Lower leg skin (tissue), 4 donors: ENCODE measurements around the gene NKD2. TPM values are rescaled to one million over a fixed set of nuclear protein-coding genes. Genes with fewer than 3 reads are reported as not detected.

Source experiments
- DNase-seq, 2 donors: peaks; one replicate each; pipeline ENCODE4 v3.0.0-alpha.2; 2019; ENCODE audit warnings: low spot score in 2 of 2
- H3K4me3 ChIP-seq: fragments of 200-600 bp; sonication (generic); 2 replicates; pipeline ENCODE4 v1.5.1; 2017; ENCODE audit warnings: mild to moderate bottlenecking, low read depth; ENCODE audit not compliant: poor library complexity, severe bottlenecking
- POLR2A ChIP-seq, 2 donors: fragments of 450-650 bp; IDR thresholded peaks; one replicate each; pipeline ENCODE4 v1.6.1; 2016 to 2017; ENCODE audit warnings: antibody characterized with exemption in 2 of 2, mild to moderate bottlenecking in 1 of 2, moderate library complexity in 1 of 2
- WGBS, 2 donors: methylation state at CpG; one replicate each; pipeline ENCODE4 v1.1.5; 2018; 5-methylcytosine and 5-hydroxymethylcytosine counted together
- intact Hi-C: fragments of 100-400 bp; cut with DNase I; formaldehyde crosslinking; loops from one replicate; pipeline ENCODE4 v1.15.0; 2023; ENCODE audit warnings: low total_unique reads
- total RNA-seq, 4 donors: library from RNA; depleted of rRNA; stranded (reverse); fragments of >200 nt; gene quantifications; one replicate each; pipeline ENCODE4 v1.1.0, GENCODE V29; 2016
- TF ChIP-seq, protein P1 (sequence below), 3 donors: fragments of 450-650 bp; IDR thresholded peaks; one replicate each; pipeline ENCODE4 v1.5.1; 2016; ENCODE audit warnings: antibody characterized with exemption in 3 of 3, mild to moderate bottlenecking in 3 of 3, moderate library complexity in 2 of 3

Gene NKD2
- total RNA-seq, 4 donors from 2014 or later, result 2.7 to 9.4 (median 3.5) TPM

GRCh38 chr5:1007221-1007680 is 1.4 kb upstream of the NKD2 start:
- H3K4me3 ChIP-seq, result no peak overlapping the region
- no peak for DNase-seq
- 85 to 90% methylated on average over 17 of the region's 17 CpGs for WGBS, 2 donors
- intact Hi-C loops, result no loop called here
- no peak for TF ChIP-seq POLR2A (IDR thresholded peaks at IDR 0.05)
- TF ChIP-seq, protein P1, sequence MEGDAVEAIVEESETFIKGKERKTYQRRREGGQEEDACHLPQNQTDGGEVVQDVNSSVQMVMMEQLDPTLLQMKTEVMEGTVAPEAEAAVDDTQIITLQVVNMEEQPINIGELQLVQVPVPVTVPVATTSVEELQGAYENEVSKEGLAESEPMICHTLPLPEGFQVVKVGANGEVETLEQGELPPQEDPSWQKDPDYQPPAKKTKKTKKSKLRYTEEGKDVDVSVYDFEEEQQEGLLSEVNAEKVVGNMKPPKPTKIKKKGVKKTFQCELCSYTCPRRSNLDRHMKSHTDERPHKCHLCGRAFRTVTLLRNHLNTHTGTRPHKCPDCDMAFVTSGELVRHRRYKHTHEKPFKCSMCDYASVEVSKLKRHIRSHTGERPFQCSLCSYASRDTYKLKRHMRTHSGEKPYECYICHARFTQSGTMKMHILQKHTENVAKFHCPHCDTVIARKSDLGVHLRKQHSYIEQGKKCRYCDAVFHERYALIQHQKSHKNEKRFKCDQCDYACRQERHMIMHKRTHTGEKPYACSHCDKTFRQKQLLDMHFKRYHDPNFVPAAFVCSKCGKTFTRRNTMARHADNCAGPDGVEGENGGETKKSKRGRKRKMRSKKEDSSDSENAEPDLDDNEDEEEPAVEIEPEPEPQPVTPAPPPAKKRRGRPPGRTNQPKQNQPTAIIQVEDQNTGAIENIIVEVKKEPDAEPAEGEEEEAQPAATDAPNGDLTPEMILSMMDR (IDR thresholded peaks at IDR 0.05), result no peak

GRCh38 chr5:1007681-1008450 is 736 bp upstream of the NKD2 start:
- DNase-seq, result peak in 1 of 2 donors; percentile 85
- intact Hi-C loops, result no loop called here
- no peak overlapping the region for H3K4me3 ChIP-seq

DNA sequence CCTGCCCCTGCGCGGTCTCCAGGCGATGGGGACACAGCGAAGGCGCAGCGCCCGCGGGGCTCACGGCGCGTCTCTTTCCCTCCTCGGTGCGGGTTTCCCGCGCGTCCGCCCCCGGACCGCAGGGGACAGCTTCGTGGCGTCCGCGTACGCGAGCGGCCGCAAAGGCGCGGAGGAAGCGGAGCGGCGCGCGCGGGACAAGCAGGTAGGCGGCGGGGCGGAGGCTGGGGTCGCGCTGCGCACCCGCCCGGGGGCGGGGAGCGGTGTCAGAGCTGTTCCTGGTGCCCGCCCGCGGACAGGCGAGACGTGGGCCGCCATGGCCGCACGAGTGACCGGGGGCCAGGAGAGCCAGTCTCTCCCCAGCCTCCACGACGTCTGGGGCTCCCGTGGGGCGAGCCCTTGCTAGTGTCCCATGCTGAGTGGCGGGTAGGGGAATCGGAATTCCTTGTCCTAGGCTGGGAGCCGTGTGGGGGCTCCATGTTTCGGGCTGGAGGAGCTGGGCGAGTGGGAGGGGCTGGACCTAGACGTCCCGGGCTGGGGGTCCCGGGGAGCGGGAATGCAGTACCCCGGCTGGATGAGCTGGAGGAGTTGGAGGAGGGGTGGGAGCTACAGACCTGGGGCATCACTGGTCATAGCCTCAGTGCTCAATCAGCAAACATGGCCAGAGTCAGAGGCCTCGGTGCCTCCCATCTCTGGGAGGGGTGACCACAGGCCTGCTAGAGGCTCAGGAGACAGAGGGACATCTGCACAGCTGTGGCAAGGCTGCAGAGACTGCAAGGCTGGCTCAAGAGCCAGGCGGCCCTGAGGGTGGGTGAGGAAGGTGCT is 968 bp downstream of the NKD2 start:
- no peak overlapping the region for H3K4me3 ChIP-seq
- 11 to 59% methylated on average over 9 to 48 of the region's 70 CpGs for WGBS, 2 donors
- peak in 1 of 2 donors; percentile 83 for DNase-seq
- intact Hi-C loops, result no loop called here
- TF ChIP-seq POLR2A (IDR thresholded peaks at IDR 0.05), result no peak
- TF ChIP-seq, protein P1 (IDR thresholded peaks at IDR 0.05), result no peak

More at GRCh38 chr5:1007681-1008450, 736 bp upstream of the NKD2 start:
- no peak for TF ChIP-seq POLR2A (IDR thresholded peaks at IDR 0.05)
- TF ChIP-seq, protein P1 (IDR thresholded peaks at IDR 0.05), result no peak
- WGBS, 2 donors, result 49 to 65% methylated on average over 19 to 20 of the region's 23 CpGs

DNA sequence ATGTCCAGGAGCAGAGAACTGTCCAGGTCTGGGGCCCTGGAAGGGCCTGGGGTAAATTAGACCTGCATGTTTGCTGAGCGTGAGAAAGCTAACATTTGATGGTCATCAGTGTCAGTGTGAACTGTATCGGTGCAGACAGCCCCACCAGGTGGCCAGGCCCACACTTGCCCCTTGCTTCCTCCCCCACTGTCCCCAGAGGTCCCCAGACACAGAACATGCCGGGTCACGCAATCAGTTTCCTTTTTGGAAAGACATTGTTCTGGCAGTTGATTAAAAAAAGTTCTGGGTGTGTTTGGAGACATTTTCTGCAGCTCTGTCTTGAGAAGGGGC is 1.5 kb downstream of the NKD2 start:
- H3K4me3 ChIP-seq, result no peak overlapping the region
- DNase-seq, result peak in 1 of 2 donors; percentile 78
- intact Hi-C loops, result no loop called here
- 48 to 50% methylated on average over 4 of the region's 4 CpGs for WGBS, 2 donors
- no peak for TF ChIP-seq POLR2A (IDR thresholded peaks at IDR 0.05)
- TF ChIP-seq, protein P1 (IDR thresholded peaks at IDR 0.05), result no peak

DNA sequence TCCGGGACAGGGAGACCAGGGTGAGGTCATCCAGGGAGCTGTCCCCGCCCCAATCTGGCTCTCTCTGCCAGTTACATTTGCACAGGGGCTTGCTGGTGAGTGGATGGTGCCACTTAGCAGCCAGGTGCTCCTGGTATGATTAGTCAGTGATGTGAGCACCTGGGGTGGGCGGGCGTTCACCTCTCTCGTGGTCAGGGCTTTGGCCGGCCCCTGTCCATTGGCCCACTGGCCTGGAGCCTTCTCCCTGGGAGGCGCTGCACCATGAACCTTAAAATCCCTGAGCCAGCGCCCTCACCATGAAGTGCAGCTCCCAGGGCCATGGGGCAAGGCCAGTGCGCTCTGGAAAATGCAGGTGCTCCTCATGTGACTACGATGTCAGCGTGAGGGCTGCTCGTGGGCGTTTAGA is 2.0 kb downstream of the NKD2 start:
- intact Hi-C loops, result no loop called here
- DNase-seq, result peak in 1 of 2 donors; percentile 74
- 53 to 67% methylated on average over 11 to 13 of the region's 13 CpGs for WGBS, 2 donors
- no peak overlapping the region for H3K4me3 ChIP-seq
- TF ChIP-seq, protein P1 (IDR thresholded peaks at IDR 0.05), result no peak
- TF ChIP-seq POLR2A (IDR thresholded peaks at IDR 0.05), result no peak
